ENCODE measurements around the gene KDELR3.

GRCh38 chr22:38523479-38523878, 55.6 kb downstream of the KDELR3 start:
- TF ChIP-seq POLR2A (IDR thresholded peaks at IDR 0.05; ENCODE audit: low read depth) (no peak), POLR2AphosphoS5 (IDR thresholded peaks at IDR 0.05) (no peak), EP300 (IDR thresholded peaks at IDR 0.05) (no peak)
- TF ChIP-seq, protein P1, sequence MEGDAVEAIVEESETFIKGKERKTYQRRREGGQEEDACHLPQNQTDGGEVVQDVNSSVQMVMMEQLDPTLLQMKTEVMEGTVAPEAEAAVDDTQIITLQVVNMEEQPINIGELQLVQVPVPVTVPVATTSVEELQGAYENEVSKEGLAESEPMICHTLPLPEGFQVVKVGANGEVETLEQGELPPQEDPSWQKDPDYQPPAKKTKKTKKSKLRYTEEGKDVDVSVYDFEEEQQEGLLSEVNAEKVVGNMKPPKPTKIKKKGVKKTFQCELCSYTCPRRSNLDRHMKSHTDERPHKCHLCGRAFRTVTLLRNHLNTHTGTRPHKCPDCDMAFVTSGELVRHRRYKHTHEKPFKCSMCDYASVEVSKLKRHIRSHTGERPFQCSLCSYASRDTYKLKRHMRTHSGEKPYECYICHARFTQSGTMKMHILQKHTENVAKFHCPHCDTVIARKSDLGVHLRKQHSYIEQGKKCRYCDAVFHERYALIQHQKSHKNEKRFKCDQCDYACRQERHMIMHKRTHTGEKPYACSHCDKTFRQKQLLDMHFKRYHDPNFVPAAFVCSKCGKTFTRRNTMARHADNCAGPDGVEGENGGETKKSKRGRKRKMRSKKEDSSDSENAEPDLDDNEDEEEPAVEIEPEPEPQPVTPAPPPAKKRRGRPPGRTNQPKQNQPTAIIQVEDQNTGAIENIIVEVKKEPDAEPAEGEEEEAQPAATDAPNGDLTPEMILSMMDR (IDR thresholded peaks at IDR 0.05), result no peak

All from esophagus muscularis mucosa (tissue), 4 donors.